ENCODE data around the gene MYO1B.

DNA sequence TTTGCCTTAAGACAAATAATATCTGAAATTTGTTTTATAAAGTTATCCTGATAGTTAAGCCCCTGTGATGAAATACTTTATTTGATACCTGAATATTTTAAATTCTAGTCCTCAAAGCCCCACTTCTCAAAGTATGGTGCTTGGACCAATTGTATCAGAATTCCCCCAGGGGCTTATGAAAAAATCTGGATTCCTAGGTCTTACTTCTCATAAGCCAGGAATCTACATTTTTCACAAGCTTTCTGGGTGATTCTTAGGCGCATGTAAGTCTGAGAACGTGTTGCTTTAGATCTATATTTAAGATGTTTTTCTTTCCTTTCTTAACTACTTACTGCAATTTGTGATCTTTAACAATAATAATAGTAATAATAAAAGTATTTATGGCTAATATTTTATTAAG lies 53.1 kb downstream of the MYO1B start:
- TF ChIP-seq, protein P1, sequence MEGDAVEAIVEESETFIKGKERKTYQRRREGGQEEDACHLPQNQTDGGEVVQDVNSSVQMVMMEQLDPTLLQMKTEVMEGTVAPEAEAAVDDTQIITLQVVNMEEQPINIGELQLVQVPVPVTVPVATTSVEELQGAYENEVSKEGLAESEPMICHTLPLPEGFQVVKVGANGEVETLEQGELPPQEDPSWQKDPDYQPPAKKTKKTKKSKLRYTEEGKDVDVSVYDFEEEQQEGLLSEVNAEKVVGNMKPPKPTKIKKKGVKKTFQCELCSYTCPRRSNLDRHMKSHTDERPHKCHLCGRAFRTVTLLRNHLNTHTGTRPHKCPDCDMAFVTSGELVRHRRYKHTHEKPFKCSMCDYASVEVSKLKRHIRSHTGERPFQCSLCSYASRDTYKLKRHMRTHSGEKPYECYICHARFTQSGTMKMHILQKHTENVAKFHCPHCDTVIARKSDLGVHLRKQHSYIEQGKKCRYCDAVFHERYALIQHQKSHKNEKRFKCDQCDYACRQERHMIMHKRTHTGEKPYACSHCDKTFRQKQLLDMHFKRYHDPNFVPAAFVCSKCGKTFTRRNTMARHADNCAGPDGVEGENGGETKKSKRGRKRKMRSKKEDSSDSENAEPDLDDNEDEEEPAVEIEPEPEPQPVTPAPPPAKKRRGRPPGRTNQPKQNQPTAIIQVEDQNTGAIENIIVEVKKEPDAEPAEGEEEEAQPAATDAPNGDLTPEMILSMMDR (IDR thresholded peaks at IDR 0.05): no peak
- TF ChIP-seq POLR2A (IDR thresholded peaks at IDR 0.05): no peak

Data from upper lobe of left lung (tissue), 4 donors.